SH-SY5Y (cell line): Measurements from ENCODE around the gene NLRP1.

Experiments used
- GATA2 ChIP-seq: IDR thresholded peaks from 2 replicates; pipeline ENCODE4 v1.6.1; 2011; ENCODE audit warnings: mild to moderate bottlenecking, low read depth, low read length
- GATA3 ChIP-seq: IDR thresholded peaks from 2 replicates; pipeline ENCODE4 v1.6.1; 2011; ENCODE audit warnings: low read depth, mild to moderate bottlenecking, low read length, moderate library complexity

DNA sequence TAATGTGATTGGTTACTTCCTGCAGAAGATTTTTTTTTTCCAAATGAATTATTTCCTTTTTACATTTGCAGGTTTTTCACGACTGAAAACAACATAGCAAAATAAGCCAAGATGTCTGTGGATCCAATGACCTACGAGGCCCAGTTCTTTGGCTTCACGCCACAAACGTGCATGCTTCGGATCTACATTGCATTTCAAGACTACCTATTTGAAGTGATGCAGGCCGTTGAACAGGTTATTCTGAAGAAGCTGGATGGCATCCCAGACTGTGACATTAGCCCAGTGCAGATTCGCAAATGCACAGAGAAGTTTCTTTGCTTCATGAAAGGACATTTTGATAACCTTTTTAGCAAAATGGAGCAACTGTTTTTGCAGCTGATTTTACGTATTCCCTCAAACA lies 95.6 kb downstream of the NLRP1 start:
- TF ChIP-seq GATA2 (no peak), GATA3 (no peak)
